ENCODE data around the gene ERBB2. TPM values are rescaled to one million over a fixed set of nuclear protein-coding genes. Genes with fewer than 3 reads are reported as not detected.

Gene ERBB2
- total and polyA plus RNA-seq, 2 of the 13 experiments (the other 11 are each of a cell fraction or from before 2014, with no cell fraction given): 57.7 to 64.1 TPM

DNA sequence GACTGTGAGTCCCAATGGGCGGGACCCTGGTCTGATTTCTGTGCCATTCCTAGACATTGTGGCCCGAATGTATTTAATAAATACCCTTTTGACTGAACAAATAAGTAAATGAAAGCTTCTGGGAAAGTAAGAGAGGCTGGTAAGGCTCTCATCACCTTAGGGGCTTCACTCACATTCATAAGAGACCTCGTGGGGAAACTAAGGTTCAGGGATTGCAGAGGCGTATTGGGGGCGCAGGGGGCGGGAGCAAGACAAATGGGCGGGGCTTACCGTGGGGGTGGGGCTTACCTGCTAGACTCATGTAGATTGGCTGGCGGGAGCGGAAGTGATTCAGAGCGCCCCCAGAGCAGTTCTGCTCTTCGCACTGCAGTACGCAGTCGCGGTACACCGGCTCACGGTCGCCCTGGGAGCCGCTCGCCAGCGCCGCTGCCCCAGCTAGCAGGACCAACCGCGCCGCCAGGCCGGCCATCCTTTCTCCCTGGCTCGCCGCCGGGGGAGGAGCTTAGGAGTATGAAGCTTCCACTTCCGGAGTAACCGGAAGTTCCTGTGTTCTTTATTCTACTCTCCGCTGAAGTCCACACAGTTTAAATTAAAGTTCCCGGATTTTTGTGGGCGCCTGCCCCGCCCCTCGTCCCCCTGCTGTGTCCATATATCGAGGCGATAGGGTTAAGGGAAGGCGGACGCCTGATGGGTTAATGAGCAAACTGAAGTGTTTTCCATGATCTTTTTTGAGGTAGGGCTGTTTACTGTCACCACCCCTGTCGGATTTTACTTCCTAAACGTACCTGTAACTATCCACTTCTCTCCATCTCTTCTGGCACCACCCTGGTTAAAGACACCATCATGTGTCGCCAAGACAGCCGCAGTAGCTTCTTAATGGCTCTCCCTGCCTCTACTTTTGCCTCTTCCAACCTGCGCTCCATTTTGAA is 12.1 kb upstream of the ERBB2 start, which contains the start of gene PGAP3 (continued):
- TF ChIP-seq SRSF4 (IDR thresholded peaks at IDR 0.05; ENCODE audit: low read depth, low read length, poor library complexity, severe bottlenecking): no peak
- TF ChIP-seq ARID2 (CRISPR knock-in tag; IDR thresholded peaks at IDR 0.05; ENCODE audit: borderline replicate concordance): no peak
- TF ChIP-seq, protein P1, sequence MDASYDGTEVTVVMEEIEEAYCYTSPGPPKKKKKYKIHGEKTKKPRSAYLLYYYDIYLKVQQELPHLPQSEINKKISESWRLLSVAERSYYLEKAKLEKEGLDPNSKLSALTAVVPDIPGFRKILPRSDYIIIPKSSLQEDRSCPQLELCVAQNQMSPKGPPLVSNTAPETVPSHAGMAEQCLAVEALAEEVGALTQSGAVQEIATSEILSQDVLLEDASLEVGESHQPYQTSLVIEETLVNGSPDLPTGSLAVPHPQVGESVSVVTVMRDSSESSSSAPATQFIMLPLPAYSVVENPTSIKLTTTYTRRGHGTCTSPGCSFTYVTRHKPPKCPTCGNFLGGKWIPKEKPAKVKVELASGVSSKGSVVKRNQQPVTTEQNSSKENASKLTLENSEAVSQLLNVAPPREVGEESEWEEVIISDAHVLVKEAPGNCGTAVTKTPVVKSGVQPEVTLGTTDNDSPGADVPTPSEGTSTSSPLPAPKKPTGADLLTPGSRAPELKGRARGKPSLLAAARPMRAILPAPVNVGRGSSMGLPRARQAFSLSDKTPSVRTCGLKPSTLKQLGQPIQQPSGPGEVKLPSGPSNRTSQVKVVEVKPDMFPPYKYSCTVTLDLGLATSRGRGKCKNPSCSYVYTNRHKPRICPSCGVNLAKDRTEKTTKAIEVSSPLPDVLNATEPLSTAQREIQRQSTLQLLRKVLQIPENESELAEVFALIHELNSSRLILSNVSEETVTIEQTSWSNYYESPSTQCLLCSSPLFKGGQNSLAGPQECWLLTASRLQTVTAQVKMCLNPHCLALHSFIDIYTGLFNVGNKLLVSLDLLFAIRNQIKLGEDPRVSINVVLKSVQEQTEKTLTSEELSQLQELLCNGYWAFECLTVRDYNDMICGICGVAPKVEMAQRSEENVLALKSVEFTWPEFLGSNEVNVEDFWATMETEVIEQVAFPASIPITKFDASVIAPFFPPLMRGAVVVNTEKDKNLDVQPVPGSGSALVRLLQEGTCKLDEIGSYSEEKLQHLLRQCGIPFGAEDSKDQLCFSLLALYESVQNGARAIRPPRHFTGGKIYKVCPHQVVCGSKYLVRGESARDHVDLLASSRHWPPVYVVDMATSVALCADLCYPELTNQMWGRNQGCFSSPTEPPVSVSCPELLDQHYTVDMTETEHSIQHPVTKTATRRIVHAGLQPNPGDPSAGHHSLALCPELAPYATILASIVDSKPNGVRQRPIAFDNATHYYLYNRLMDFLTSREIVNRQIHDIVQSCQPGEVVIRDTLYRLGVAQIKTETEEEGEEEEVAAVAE (CRISPR knock-in tag; IDR thresholded peaks at IDR 0.05; ENCODE audit: borderline replicate concordance): no peak
- TF ChIP-seq NR2C2 (CRISPR knock-in tag; IDR thresholded peaks at IDR 0.05; ENCODE audit: borderline replicate concordance): peak; percentile 99
- TF ChIP-seq HNRNPLL (IDR thresholded peaks at IDR 0.05; ENCODE audit: low read depth, low read length, poor library complexity, severe bottlenecking): peak; percentile 77
- TF ChIP-seq, protein P2, sequence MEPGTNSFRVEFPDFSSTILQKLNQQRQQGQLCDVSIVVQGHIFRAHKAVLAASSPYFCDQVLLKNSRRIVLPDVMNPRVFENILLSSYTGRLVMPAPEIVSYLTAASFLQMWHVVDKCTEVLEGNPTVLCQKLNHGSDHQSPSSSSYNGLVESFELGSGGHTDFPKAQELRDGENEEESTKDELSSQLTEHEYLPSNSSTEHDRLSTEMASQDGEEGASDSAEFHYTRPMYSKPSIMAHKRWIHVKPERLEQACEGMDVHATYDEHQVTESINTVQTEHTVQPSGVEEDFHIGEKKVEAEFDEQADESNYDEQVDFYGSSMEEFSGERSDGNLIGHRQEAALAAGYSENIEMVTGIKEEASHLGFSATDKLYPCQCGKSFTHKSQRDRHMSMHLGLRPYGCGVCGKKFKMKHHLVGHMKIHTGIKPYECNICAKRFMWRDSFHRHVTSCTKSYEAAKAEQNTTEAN (CRISPR knock-in tag; conservative IDR thresholded peaks at IDR 0.05): peak; percentile 82
- TF ChIP-seq, protein P3, sequence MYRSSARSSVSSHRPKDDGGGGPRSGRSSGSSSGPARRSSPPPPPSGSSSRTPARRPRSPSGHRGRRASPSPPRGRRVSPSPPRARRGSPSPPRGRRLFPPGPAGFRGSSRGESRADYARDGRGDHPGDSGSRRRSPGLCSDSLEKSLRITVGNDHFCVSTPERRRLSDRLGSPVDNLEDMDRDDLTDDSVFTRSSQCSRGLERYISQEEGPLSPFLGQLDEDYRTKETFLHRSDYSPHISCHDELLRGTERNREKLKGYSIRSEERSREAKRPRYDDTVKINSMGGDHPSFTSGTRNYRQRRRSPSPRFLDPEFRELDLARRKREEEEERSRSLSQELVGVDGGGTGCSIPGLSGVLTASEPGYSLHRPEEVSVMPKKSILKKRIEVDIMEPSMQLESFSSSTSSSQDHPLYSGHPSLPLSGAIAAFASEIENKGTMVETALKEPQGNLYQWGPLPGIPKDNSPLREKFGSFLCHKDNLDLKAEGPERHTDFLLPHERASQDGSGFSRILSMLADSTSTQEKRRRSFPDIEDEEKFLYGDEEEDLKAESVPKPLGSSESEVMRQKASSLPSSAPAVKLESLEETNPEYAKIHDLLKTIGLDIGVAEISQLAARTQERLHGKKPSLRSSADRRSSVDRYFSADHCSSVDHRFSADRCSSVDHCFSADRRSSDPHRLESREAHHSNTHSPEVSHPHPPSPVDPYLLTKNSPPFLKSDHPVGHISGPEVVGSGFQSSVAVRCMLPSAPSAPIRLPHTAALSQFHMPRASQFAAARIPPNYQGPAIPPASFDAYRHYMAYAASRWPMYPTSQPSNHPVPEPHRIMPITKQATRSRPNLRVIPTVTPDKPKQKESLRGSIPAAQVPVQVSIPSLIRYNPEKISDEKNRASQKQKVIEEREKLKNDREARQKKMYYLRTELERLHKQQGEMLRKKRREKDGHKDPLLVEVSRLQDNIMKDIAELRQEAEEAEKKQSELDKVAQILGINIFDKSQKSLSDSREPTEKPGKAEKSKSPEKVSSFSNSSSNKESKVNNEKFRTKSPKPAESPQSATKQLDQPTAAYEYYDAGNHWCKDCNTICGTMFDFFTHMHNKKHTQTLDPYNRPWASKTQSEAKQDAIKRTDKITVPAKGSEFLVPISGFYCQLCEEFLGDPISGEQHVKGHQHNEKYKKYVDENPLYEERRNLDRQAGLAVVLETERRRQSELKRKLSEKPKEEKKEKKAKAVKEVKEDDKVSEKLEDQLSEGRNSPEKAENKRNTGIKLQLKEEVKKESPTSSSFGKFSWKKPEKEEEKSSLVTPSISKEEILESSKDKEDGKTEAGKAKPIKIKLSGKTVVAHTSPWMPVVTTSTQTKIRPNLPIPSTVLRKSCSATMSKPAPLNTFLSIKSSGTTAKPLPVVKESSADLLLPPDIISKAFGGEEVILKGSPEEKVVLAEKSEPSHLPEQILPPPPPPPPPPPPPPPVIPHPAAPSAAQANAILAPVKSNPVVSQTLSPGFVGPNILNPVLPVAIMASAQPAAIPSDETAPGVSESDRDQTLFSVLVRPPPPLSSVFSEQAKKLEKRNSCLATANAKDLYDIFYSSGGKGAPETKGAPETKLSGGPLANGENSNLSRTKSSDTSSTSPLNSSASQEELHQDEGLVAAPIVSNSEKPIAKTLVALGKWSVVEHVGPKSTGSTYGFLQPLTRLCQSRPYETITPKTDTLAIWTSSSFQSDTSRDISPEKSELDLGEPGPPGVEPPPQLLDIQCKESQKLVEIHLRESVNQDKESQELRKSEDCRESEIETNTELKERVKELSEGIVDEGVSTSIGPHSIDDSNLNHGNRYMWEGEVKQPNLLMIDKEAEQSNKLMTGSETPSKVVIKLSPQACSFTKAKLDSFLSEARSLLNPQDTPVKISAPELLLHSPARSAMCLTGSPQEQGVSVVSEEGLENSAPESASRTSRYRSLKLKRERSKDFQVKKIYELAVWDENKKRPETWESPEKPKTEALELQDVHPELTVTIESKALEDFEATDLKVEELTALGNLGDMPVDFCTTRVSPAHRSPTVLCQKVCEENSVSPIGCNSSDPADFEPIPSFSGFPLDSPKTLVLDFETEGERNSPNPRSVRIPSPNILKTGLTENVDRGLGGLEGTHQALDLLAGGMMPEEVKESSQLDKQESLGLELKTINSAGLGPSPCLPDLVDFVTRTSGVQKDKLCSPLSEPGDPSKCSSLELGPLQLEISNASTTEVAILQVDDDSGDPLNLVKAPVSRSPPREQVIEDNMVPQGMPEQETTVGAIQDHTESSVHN (CRISPR knock-in tag; IDR thresholded peaks at IDR 0.05): no peak
- TF ChIP-seq ZNF768 (CRISPR knock-in tag; IDR thresholded peaks at IDR 0.05): peak; percentile 70; the same call in 1 of the 2 replicates
- TF ChIP-seq NFKBIZ (CRISPR knock-in tag; IDR thresholded peaks at IDR 0.05): peak; percentile 29; the same call in 1 of the 2 replicates
- no peak; the same call in 1 of the 2 replicates for TF ChIP-seq ZNF615 (CRISPR knock-in tag; IDR thresholded peaks at IDR 0.05; ENCODE audit: borderline replicate concordance)
- TF ChIP-seq EZH2 (conservative IDR thresholded peaks at IDR 0.05; ENCODE audit: low read depth, low read length): no peak
- no peak for TF ChIP-seq ISX (CRISPR knock-in tag; conservative IDR thresholded peaks at IDR 0.05)
- no peak for TF ChIP-seq NFE2 (CRISPR knock-in tag; IDR thresholded peaks at IDR 0.05)
- TF ChIP-seq POLR2AphosphoS2 (IDR thresholded peaks at IDR 0.05; ENCODE audit: low read depth, low read length): no peak
